T-helper 1 cell treated with Interleukin-12 subunit alpha and Interleukin-12 subunit beta and Interleukin-4 antibody, amounts not matched to agents 30 ng/mL and 1 ng/mL, for 36 hours (primary cell): ENCODE data around the gene MRPL48. TPM values are rescaled to one million over a fixed set of nuclear protein-coding genes. Genes with fewer than 3 reads are reported as not detected.

Experiments used
- intact Hi-C: fragments of 100-400 bp; cut with micrococcal nuclease; formaldehyde crosslinking; loops from one replicate; pipeline ENCODE4 v1.15.1; 2024
- total RNA-seq: library from RNA; stranded (reverse); gene quantifications from 2 replicates; pipeline ENCODE4 v1.2.3, GENCODE V29; 2022

The MRPL48 gene
- total RNA-seq, 1 donor from 2014 or later, result 51.8 TPM

- intact Hi-C loops, result no loop called here
These were observed 42.6 kb downstream of the MRPL48 start for GRCh38 chr11:73830261-73830660.

GRCh38 chr11:73833067-73833466 lies 45.4 kb downstream of the MRPL48 start:
- intact Hi-C loops, result no loop called here

- intact Hi-C loops, result no loop called here
These were observed 50.9 kb downstream of the MRPL48 start for GRCh38 chr11:73838443-73839122.

GRCh38 chr11:73839123-73839457 lies 51.4 kb downstream of the MRPL48 start:
- intact Hi-C loops, result no loop called here

- intact Hi-C loops, result no loop called here
These were observed 63.5 kb downstream of the MRPL48 start for GRCh38 chr11:73851046-73851764.

- intact Hi-C loops, result no loop called here
These were observed 64.4 kb downstream of the MRPL48 start for GRCh38 chr11:73852049-73852448.

- intact Hi-C loops, result no loop called here
These were observed 67.0 kb downstream of the MRPL48 start for GRCh38 chr11:73854680-73855079.

- intact Hi-C loops, result no loop called here
These were observed 68.4 kb downstream of the MRPL48 start for GRCh38 chr11:73856031-73856567.

- intact Hi-C loops, result no loop called here
These were observed 72.0 kb downstream of the MRPL48 start for GRCh38 chr11:73859671-73860070.

- intact Hi-C loops, result no loop called here
These were observed 72.5 kb downstream of the MRPL48 start for GRCh38 chr11:73860202-73860601.

- intact Hi-C loops, result no loop called here
These were observed 75.3 kb downstream of the MRPL48 start for GRCh38 chr11:73862986-73863385.

- intact Hi-C loops, result no loop called here
These were observed 78.5 kb downstream of the MRPL48 start for GRCh38 chr11:73866095-73866579.

GRCh38 chr11:73866586-73866996 lies 78.9 kb downstream of the MRPL48 start:
- intact Hi-C loops, result no loop called here

GRCh38 chr11:73869332-73869949 lies 81.8 kb downstream of the MRPL48 start:
- intact Hi-C loops, result no loop called here

GRCh38 chr11:73870261-73870660 lies 82.6 kb downstream of the MRPL48 start:
- intact Hi-C loops, result loop anchor here (10.0 kb wide), 2 partner anchors 495 to 1145 kb away; partner anchors contain the start of gene RELT

GRCh38 chr11:73872749-73873357 lies 85.2 kb downstream of the MRPL48 start:
- intact Hi-C loops, result loop anchor here (10.0 kb wide), 2 partner anchors 498 to 1148 kb away; partner anchors contain the start of gene RELT

GRCh38 chr11:73875380-73875779 lies 87.7 kb downstream of the MRPL48 start:
- intact Hi-C loops, result loop anchor here (10.0 kb wide), 2 partner anchors 501 to 1151 kb away; partner anchors contain the start of gene RELT

GRCh38 chr11:73875840-73876239 lies 88.2 kb downstream of the MRPL48 start:
- intact Hi-C loops, result loop anchor here (1.0 to 10.0 kb wide), 10 partner anchors 88 to 1151 kb away; partner anchors contain the start of genes C2CD3, LIPT2, PGM2L1 and POLD3

- intact Hi-C loops, result loop anchor here (1.0 to 10.0 kb wide), 12 partner anchors 88 to 1152 kb away; partner anchors contain the start of genes C2CD3, FAM168A, LIPT2 and PGM2L1
These were observed 89.0 kb downstream of the MRPL48 start, which contains the start of the genes COA4 and PAAF1 for GRCh38 chr11:73876424-73877310. TSS of gene COA4 (minus strand) at chr11:73876846. CDS start at chr11:73873378, 3,468 bp downstream. TSS of gene PAAF1 (plus strand) at chr11:73876999. CDS start at chr11:73877022, 23 bp downstream.

GRCh38 chr11:73878771-73879170 lies 91.1 kb downstream of the MRPL48 start:
- intact Hi-C loops, result loop anchor here (10.0 kb wide), 2 partner anchors 504 to 1154 kb away; partner anchors contain the start of gene RELT
